ENCODE data around the gene MAS1. TPM values are rescaled to one million over a fixed set of nuclear protein-coding genes. Genes with fewer than 3 reads are reported as not detected.

Gene MAS1
- total and polyA plus RNA-seq, 8 donors = under 0.01 TPM; not detected in 7

DNA sequence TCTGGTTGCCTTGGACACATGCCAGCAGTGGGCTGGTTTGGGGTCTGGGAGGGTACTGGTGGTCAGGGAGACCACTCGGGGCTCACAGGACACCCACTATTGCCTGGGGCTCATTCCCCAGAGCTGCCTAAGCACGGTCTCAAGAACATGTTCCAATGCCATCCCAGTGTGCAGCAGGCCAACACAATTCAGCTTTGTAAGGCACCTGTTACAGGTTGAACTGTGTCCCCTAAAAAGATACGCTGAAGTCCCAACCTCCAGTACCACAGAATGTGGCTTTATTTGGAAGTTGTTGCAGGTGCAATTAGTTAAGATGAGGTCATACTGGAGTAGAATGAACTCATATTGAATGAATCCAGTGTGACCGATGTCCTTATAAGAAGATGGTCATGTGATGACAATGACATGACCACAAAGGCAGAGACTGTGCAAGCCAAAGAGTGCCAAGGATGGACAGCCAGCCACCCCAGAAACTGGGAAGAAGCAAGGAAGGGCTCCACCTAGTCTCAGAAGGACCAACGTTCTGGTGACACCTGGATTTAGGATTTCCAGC, 13.5 kb upstream of the MAS1 start:
- intact Hi-C loops (cut with DNase I) = no loop called here
- DNase-seq (no peak), ATAC-seq (no peak), FAIRE-seq (no peak)
- H3K27ac ChIP-seq = no peak overlapping the region
- H3K4me3 ChIP-seq = no peak overlapping the region
- no peaks in the 10 kb centered on the region for H3K9me3 ChIP-seq
- TF ChIP-seq, protein P1, sequence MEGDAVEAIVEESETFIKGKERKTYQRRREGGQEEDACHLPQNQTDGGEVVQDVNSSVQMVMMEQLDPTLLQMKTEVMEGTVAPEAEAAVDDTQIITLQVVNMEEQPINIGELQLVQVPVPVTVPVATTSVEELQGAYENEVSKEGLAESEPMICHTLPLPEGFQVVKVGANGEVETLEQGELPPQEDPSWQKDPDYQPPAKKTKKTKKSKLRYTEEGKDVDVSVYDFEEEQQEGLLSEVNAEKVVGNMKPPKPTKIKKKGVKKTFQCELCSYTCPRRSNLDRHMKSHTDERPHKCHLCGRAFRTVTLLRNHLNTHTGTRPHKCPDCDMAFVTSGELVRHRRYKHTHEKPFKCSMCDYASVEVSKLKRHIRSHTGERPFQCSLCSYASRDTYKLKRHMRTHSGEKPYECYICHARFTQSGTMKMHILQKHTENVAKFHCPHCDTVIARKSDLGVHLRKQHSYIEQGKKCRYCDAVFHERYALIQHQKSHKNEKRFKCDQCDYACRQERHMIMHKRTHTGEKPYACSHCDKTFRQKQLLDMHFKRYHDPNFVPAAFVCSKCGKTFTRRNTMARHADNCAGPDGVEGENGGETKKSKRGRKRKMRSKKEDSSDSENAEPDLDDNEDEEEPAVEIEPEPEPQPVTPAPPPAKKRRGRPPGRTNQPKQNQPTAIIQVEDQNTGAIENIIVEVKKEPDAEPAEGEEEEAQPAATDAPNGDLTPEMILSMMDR (IDR thresholded peaks at IDR 0.05) = no peak
- H3K4me1 ChIP-seq = no peaks in the 10 kb centered on the region
- no peaks in the 10 kb centered on the region for H3K36me3 ChIP-seq
- 83 to 86% methylated on average over 5 of the region's 5 CpGs for WGBS, 2 donors
- H3K27me3 ChIP-seq = no peaks in the 10 kb centered on the region

DNA sequence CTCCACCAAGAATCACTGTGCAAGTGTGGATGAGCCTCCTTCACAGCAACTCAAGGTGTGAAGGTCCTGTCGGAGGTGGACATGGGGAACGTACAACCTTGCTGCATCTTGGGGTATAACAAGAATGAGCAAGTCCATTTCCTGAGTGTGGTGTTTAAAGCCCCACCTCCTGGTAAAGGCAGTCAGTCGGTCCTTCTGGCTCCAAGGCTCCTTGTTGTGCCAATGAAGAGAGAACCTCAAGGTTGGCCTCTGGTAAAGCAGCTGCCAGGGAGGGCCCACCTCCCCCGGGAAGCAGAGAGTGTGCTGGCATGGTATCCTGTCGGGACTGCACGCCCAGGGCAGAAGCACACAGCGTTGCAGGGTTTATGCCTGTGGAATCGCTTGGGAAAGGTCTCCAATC, 12.4 kb upstream of the MAS1 start:
- Histone ChIP-seq H3K36me3 (no peaks in the 10 kb centered on the region), H3K27me3 (no peaks in the 10 kb centered on the region), H3K4me3 (no peak overlapping the region), H3K9me3 (no peaks in the 10 kb centered on the region), H3K27ac (no peak overlapping the region), H3K4me1 (no peaks in the 10 kb centered on the region)
- TF ChIP-seq, protein P1 (IDR thresholded peaks at IDR 0.05) = no peak
- DNase-seq (no peak), FAIRE-seq (no peak), ATAC-seq (no peak)
- intact Hi-C loops (cut with DNase I) = no loop called here
- 78 to 94% methylated on average over 8 of the region's 8 CpGs for WGBS, 2 donors

DNA sequence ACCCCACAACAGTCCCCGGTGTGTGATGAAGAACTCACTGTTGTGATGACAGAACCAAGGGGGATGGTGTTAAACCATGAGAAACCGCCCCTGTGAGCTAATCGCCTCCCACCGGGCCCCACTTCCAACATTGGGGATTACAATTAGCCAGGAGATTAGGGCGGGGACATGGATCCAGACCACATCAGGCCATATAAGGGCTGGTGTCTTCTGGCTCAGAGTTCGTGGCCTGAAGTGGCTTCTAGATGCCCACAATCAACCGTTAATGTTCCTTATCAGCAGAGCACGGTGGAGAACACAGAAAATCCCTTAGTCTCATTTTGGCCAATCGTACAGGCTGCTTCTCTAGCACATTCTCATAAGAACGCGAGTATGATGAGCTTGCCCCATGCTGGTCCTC, 10.9 kb upstream of the MAS1 start:
- Histone ChIP-seq H3K36me3 (no peaks in the 10 kb centered on the region), H3K27ac (no peak overlapping the region), H3K4me1 (no peaks in the 10 kb centered on the region), H3K27me3 (no peaks in the 10 kb centered on the region), H3K4me3 (no peak overlapping the region), H3K9me3 (no peaks in the 10 kb centered on the region)
- intact Hi-C loops (cut with DNase I) = no loop called here
- 83 to 92% methylated on average over 11 of the region's 11 CpGs for WGBS, 2 donors
- TF ChIP-seq, protein P1 (IDR thresholded peaks at IDR 0.05) = no peak
- no peak for DNase-seq
- ATAC-seq = no peak
- no peak for FAIRE-seq

DNA sequence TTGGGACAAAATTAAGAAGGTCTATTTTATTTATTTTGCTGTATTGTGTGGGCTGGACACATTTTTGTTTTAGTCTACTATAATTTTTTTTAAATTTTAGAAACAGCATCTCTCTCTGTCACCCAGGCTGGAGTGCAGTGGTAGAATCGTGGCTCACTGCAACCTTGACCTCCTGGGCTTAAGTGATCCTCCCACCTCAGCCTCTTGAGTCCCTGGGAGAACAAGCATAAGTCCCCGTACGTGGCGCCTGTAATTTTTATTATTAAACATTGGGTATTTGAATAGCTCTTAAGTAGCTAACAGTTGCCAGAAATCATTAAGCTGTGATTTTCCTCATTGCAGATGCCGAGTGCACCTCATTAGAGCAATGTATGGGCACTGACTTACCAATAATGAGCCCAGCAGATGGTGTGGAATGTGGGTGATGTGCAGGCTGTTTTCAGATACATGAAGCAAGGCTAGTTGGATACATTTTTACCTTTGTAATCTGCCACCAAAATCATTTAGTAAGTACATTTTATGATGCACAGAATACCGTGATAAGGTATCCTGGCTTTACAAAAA, 10.3 kb upstream of the MAS1 start:
- no peak for ATAC-seq

DNA sequence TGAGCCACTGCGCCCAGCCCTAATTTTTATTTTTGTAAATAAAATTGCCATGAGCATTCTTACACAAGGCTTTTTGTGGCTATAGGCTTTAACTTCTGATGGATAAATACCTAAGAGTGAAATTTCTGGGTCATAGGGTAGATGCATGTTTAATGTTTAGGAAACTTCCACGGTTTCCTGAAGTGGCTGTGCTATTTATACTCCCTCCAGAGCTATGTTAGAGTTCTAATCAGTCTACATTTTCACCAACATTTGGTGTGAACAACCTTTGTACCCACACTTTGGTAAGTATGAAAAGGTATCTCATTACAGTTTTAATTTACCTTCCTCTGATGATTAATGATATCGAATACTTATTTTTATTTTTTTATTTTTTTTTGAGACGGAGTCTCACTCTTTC, 6.1 kb upstream of the MAS1 start:
- TF ChIP-seq, protein P1 (IDR thresholded peaks at IDR 0.05) = no peak
- DNase-seq (no peak), ATAC-seq (no peak), FAIRE-seq (no peak)
- Histone ChIP-seq H3K4me3 (no peak overlapping the region), H3K9me3 (no peaks in the 10 kb centered on the region), H3K36me3 (no peaks in the 10 kb centered on the region), H3K27me3 (no peaks in the 10 kb centered on the region), H3K4me1 (no peaks in the 10 kb centered on the region), H3K27ac (no peak overlapping the region)
- intact Hi-C loops (cut with DNase I) = no loop called here
- WGBS, 2 donors = 72 to 74% methylated on average over 4 of the region's 4 CpGs

More for the DNA sequence above, 10.3 kb upstream of the MAS1 start:
- FAIRE-seq = no peak
- H3K9me3 ChIP-seq = no peaks in the 10 kb centered on the region
- H3K27me3 ChIP-seq = no peaks in the 10 kb centered on the region
- no peaks in the 10 kb centered on the region for H3K4me1 ChIP-seq
- H3K36me3 ChIP-seq = no peaks in the 10 kb centered on the region
- intact Hi-C loops (cut with DNase I) = no loop called here
- TF ChIP-seq, protein P1 (IDR thresholded peaks at IDR 0.05) = no peak
- H3K4me3 ChIP-seq = no peak overlapping the region
- WGBS, 2 donors = 43 to 54% methylated on average over 6 of the region's 6 CpGs
- H3K27ac ChIP-seq = no peak overlapping the region
- DNase-seq = no peak

All from pancreas (tissue), 10 donors.